HepG2 (cell line): Measurements from ENCODE around the gene EFNA2. TPM values are rescaled to one million over a fixed set of nuclear protein-coding genes. Genes with fewer than 3 reads are reported as not detected.

Experiments used
- HNRNPLL ChIP-seq: fragments of 200-400 bp; formaldehyde crosslinking; IDR thresholded peaks from 2 replicates; pipeline ENCODE4 v1.6.1; 2017; ENCODE audit warnings: mild to moderate bottlenecking, low read depth, low read length; ENCODE audit not compliant: poor library complexity, severe bottlenecking
- HOXA3 ChIP-seq: sonication (generic); formaldehyde crosslinking; IDR thresholded peaks from 2 replicates; pipeline ENCODE4 v1.5.0; 2020; ENCODE audit warnings: missing genetic modification reagents
- KDM4B ChIP-seq: sonication (generic); formaldehyde crosslinking; IDR thresholded peaks from 2 replicates; pipeline ENCODE4 v1.4.0; 2020; ENCODE audit warnings: missing genetic modification reagents
- KMT2B ChIP-seq: IDR thresholded peaks from 2 replicates; pipeline ENCODE4 v1.6.1; 2016; ENCODE audit warnings: missing genetic modification reagents, missing compliant biosample characterization
- MTF1 ChIP-seq: sonication (generic); formaldehyde crosslinking; IDR thresholded peaks from 2 replicates; pipeline ENCODE4 v1.5.0; 2020; ENCODE audit warnings: missing genetic modification reagents
- MXD1 ChIP-seq: sonication (generic); formaldehyde crosslinking; IDR thresholded peaks from 2 replicates; pipeline ENCODE4 v1.4.0; 2020; ENCODE audit warnings: mild to moderate bottlenecking, missing genetic modification reagents
- WIZ ChIP-seq: sonication (generic); formaldehyde crosslinking; IDR thresholded peaks from 2 replicates; pipeline ENCODE4 v1.5.1; 2020; ENCODE audit warnings: mild to moderate bottlenecking, missing genetic modification reagents
- ZBTB43 ChIP-seq: sonication (generic); formaldehyde crosslinking; conservative IDR thresholded peaks from 2 replicates; pipeline ENCODE4 v1.4.0; 2020; ENCODE audit warnings: missing genetic modification reagents
- ZNF354B ChIP-seq: sonication (generic); formaldehyde crosslinking; IDR thresholded peaks from 2 replicates; pipeline ENCODE4 v1.8.0; 2022; ENCODE audit warnings: mild to moderate bottlenecking, missing genetic modification reagents
- ZNF710 ChIP-seq: sonication (generic); formaldehyde crosslinking; IDR thresholded peaks from 2 replicates; pipeline ENCODE4 v1.5.0; 2020; ENCODE audit warnings: mild to moderate bottlenecking, missing genetic modification reagents, borderline replicate concordance
- ZSCAN22 ChIP-seq: sonication (generic); formaldehyde crosslinking; IDR thresholded peaks from 2 replicates; pipeline ENCODE4 v1.4.0; 2020; ENCODE audit warnings: mild to moderate bottlenecking, missing genetic modification reagents
- polyA plus RNA-seq, 8 experiments: library from polyadenylated mRNA; depleted of rRNA in 3 of 8; stranded (reverse) in 7 of 8; unstranded in 1 of 8; fragments of >200 nt; fragmentation: Illumina TruSeq in 4 of 8; extraction: Trizol in 4 of 8; gene quantifications; 2 replicates each; pipeline versions ENCODE4 v1.2.1 to v1.2.3, GENCODE V29; 2011 to 2016; ENCODE audit warnings: low read depth in 4 of 8, missing spikeins in 1 of 8, mixed read lengths in 1 of 8; ENCODE audit not compliant: insufficient read depth in 1 of 8
- total RNA-seq, 5 experiments: library from RNA; depleted of rRNA; stranded (reverse); fragments of >200 nt; fragmentation: Illumina TruSeq; extraction: Trizol; gene quantifications; 2 replicates each; pipeline ENCODE4 v1.2.3, GENCODE V29; 2016; ENCODE audit warnings: low read depth in 1 of 5
- TF ChIP-seq, protein P1 (sequence below): sonication (generic); formaldehyde crosslinking; IDR thresholded peaks from 2 replicates; pipeline ENCODE4 v1.4.0; 2020; ENCODE audit warnings: low read depth, mild to moderate bottlenecking, missing genetic modification reagents
- TF ChIP-seq, protein P2 (sequence below): sonication (generic); formaldehyde crosslinking; IDR thresholded peaks from 2 replicates; pipeline ENCODE4 v1.5.0; 2020; ENCODE audit warnings: mild to moderate bottlenecking, missing genetic modification reagents
- TF ChIP-seq, protein P3 (sequence below): sonication (generic); formaldehyde crosslinking; IDR thresholded peaks from 2 replicates; pipeline ENCODE4 v1.4.0; 2020; ENCODE audit warnings: missing genetic modification reagents
- TF ChIP-seq, protein P4 (sequence below): sonication (generic); formaldehyde crosslinking; IDR thresholded peaks from 2 replicates; pipeline ENCODE4 v1.8.1; 2023; ENCODE audit warnings: mild to moderate bottlenecking, missing genetic modification reagents, borderline replicate concordance
- TF ChIP-seq, protein P5 (sequence below): sonication (generic); formaldehyde crosslinking; conservative IDR thresholded peaks from 2 replicates; pipeline ENCODE4 v1.4.0; 2020; ENCODE audit warnings: missing genetic modification reagents

The EFNA2 gene
- total and polyA plus RNA-seq, 2 of the 13 experiments (the other 11 are each of a cell fraction or from before 2014, with no cell fraction given), result 6.0 to 9.9 TPM

DNA sequence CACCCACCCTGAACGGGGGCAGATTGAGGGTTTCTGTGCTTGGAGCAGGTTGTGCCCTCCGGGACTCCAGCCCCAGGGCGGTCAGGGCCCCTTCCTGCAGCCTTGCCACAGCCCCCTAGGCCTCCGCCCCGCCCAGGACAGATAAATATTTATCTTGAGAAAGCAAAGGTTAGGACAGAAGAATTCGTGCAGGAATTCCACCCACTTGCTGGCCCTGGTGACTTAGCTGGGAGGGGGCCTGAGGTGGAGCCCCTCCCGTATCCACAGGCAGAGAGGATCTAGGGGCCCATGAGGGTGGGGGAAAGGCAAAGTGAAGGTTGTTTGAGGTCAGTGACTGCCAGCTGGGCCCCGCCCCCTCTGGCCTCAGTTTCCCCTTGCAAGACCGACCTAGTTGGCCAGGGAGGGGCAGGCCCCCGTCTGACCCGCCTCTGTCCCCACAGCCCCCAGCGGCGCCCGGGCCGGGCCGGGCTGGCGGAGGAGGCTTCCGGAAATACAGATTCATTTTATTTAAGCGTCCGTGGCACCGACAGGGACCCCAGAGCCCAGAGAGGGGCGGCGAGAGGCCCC is 32.1 kb upstream of the EFNA2 start (continued):
- TF ChIP-seq ZNF710, result no peak; the same call in 1 of the 2 replicates
- TF ChIP-seq, protein P1, sequence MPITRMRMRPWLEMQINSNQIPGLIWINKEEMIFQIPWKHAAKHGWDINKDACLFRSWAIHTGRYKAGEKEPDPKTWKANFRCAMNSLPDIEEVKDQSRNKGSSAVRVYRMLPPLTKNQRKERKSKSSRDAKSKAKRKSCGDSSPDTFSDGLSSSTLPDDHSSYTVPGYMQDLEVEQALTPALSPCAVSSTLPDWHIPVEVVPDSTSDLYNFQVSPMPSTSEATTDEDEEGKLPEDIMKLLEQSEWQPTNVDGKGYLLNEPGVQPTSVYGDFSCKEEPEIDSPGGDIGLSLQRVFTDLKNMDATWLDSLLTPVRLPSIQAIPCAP (CRISPR knock-in tag), result no peak
- no peak for TF ChIP-seq MXD1 (CRISPR knock-in tag)
- TF ChIP-seq, protein P2, sequence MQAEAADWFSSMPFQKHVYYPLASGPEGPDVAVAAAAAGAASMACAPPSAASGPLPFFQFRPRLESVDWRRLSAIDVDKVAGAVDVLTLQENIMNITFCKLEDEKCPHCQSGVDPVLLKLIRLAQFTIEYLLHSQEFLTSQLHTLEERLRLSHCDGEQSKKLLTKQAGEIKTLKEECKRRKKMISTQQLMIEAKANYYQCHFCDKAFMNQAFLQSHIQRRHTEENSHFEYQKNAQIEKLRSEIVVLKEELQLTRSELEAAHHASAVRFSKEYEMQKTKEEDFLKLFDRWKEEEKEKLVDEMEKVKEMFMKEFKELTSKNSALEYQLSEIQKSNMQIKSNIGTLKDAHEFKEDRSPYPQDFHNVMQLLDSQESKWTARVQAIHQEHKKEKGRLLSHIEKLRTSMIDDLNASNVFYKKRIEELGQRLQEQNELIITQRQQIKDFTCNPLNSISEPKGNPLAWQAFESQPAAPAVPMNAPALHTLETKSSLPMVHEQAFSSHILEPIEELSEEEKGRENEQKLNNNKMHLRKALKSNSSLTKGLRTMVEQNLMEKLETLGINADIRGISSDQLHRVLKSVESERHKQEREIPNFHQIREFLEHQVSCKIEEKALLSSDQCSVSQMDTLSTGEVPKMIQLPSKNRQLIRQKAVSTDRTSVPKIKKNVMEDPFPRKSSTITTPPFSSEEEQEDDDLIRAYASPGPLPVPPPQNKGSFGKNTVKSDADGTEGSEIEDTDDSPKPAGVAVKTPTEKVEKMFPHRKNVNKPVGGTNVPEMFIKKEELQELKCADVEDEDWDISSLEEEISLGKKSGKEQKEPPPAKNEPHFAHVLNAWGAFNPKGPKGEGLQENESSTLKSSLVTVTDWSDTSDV (CRISPR knock-in tag), result no peak
- TF ChIP-seq ZSCAN22 (CRISPR knock-in tag), result no peak
- no peak for TF ChIP-seq ZNF354B (CRISPR knock-in tag)
- TF ChIP-seq, protein P3, sequence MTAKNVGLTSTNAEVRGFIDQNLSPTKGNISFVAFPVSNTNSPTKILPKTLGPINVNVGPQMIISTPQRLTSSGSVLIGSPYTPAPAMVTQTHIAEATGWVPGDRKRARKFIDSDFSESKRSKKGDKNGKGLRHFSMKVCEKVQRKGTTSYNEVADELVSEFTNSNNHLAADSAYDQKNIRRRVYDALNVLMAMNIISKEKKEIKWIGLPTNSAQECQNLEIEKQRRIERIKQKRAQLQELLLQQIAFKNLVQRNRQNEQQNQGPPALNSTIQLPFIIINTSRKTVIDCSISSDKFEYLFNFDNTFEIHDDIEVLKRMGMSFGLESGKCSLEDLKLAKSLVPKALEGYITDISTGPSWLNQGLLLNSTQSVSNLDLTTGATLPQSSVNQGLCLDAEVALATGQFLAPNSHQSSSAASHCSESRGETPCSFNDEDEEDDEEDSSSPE (CRISPR knock-in tag), result no peak
- TF ChIP-seq, protein P4, sequence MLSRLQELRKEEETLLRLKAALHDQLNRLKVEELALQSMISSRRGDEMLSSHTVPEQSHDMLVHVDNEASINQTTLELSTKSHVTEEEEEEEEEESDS (CRISPR knock-in tag), result no peak
- TF ChIP-seq ZBTB43 (CRISPR knock-in tag), result no peak
- TF ChIP-seq HNRNPLL, result no peak
- no peak for TF ChIP-seq KMT2B
- no peak for TF ChIP-seq WIZ (CRISPR knock-in tag)
- TF ChIP-seq MTF1 (CRISPR knock-in tag), result no peak
- peak; percentile 20; the same call in 1 of the 2 replicates for TF ChIP-seq KDM4B (CRISPR knock-in tag)
- TF ChIP-seq, protein P5, sequence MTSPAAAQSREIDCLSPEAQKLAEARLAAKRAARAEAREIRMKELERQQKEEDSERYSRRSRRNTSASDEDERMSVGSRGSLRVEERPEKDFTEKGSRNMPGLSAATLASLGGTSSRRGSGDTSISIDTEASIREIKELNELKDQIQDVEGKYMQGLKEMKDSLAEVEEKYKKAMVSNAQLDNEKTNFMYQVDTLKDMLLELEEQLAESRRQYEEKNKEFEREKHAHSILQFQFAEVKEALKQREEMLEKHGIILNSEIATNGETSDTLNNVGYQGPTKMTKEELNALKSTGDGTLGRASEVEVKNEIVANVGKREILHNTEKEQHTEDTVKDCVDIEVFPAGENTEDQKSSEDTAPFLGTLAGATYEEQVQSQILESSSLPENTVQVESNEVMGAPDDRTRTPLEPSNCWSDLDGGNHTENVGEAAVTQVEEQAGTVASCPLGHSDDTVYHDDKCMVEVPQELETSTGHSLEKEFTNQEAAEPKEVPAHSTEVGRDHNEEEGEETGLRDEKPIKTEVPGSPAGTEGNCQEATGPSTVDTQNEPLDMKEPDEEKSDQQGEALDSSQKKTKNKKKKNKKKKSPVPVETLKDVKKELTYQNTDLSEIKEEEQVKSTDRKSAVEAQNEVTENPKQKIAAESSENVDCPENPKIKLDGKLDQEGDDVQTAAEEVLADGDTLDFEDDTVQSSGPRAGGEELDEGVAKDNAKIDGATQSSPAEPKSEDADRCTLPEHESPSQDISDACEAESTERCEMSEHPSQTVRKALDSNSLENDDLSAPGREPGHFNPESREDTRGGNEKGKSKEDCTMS (CRISPR knock-in tag), result no peak
- no peak; the same call in 1 of the 2 replicates for TF ChIP-seq HOXA3 (CRISPR knock-in tag)
